HG02973 (cell line): Measurements from ENCODE around the gene LIN28A.

Experiments used
- ATAC-seq: cut with Tn5 transposase; IDR thresholded peaks from one replicate; pipeline ENCODE4 v1.9.1; 2021; ENCODE audit warnings: moderate library complexity; ENCODE audit not compliant: unreplicated experiment

LIN28A gene

DNA sequence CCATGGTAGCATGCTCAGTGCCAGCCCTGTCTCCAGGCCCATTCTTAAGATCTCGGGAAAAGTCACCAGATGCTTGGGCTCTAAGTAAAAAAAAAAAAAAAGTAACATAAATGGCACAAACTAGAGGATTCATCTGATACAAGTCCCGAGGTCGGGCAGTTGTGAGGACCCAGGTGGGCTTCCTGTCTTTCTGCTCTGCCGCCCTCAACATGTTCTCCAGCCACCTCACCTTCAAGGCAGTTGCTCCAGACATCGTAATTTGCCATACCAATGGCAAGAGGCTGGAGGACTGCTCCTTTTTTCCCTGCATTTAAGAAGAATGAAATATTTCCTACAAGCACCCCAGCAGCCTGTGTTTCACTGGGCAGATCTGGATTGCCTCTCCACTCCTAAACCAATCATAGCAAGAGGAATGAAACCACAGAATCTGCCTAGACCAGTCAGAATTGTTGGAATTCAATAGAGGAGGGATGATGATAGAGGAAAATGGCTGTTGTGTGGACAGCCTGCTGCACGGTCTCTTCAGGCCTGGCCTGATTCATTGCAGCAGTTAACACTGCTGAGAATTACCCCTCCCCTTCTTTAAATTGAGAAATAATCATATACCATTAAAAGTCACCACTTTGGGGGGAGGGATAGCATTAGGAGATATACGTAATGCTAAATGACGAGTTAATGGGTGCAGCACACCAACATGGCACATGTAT is 67.0 kb downstream of the LIN28A start:
- ATAC-seq, result no peak

DNA sequence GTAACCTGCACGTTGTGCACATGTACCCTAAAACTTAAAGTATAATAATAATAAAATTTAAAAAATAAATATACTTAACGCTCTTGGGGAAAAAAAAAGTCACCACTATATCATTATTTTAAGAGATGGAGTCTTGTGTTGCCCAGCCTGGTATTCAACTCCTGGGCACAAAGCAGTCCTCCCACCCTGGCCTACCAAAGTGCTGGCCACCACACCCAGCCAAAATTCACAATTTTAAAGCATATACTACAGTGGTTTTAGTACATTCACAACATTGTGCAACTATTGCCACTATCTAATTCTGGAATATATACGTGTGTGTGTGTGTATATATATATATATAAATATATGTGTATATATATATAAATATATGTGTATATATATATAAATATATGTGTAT is 67.5 kb downstream of the LIN28A start:
- ATAC-seq, result no peak

DNA sequence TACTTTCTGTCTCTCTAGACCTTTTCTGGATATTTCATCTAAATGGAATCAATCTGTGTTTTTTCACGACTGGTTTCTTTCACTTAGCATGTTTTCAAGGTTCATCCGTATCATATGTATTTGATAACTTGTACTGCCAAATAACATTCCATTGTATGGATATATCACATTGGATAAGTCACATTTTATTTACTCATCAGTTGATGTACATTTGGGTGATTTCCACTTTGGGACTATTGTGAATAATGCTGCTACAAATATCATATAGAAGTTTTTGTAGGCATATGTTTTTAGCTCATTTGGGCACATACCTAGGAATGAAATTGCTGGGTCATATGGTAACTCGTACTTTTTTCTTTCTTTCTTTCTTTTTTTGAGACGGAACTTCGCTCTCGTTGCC is 68.4 kb downstream of the LIN28A start:
- no peak for ATAC-seq
